ENCODE data around the gene PC. TPM values are rescaled to one million over a fixed set of nuclear protein-coding genes. Genes with fewer than 3 reads are reported as not detected.

PC gene
- total RNA-seq, 1 experiment from 2014 or later: 8.6 TPM

GRCh38 chr11:66866511-66866986, 91.6 kb downstream of the PC start:
- no peak for DNase-seq (ENCODE audit: low spot score)

- no peak for DNase-seq (ENCODE audit: low spot score)
Observed at GRCh38 chr11:66866007-66866406, 92.2 kb downstream of the PC start.

GRCh38 chr11:66864924-66865697, 93.1 kb downstream of the PC start:
- no peak for DNase-seq (ENCODE audit: low spot score)

GRCh38 chr11:66864172-66864901, 93.8 kb downstream of the PC start:
- DNase-seq (ENCODE audit: low spot score): no peak

- no peak for DNase-seq (ENCODE audit: low spot score)
Observed at GRCh38 chr11:66863428-66864125, 94.6 kb downstream of the PC start.

GRCh38 chr11:66862559-66863037, 95.6 kb downstream of the PC start:
- DNase-seq (ENCODE audit: low spot score): no peak

GRCh38 chr11:66861774-66862558, 96.2 kb downstream of the PC start:
- DNase-seq (ENCODE audit: low spot score): no peak

- DNase-seq (ENCODE audit: low spot score): no peak
Observed at GRCh38 chr11:66861038-66861773, 97.0 kb downstream of the PC start.

GRCh38 chr11:66860449-66860831, 97.7 kb downstream of the PC start:
- no peak for DNase-seq (ENCODE audit: low spot score)

GRCh38 chr11:66859686-66860448, 98.3 kb downstream of the PC start:
- DNase-seq (ENCODE audit: low spot score): no peak

GRCh38 chr11:66858939-66859685, 99.1 kb downstream of the PC start:
- DNase-seq (ENCODE audit: low spot score): no peak

- no peak for DNase-seq (ENCODE audit: low spot score)
Observed at GRCh38 chr11:66858186-66858938, 99.8 kb downstream of the PC start.

- no peak for DNase-seq (ENCODE audit: low spot score)
Observed at GRCh38 chr11:66857927-66858185, 100.3 kb downstream of the PC start.

- DNase-seq (ENCODE audit: low spot score): no peak
Observed at GRCh38 chr11:66857234-66857926, 100.8 kb downstream of the PC start.

GRCh38 chr11:66856496-66857233, 101.5 kb downstream of the PC start, which contains the start of gene LRFN4:
Gene LRFN4, plus strand, starts transcription at chr11:66857064. Its CDS starts 681 bp downstream, at chr11:66857745.
- no peak for DNase-seq (ENCODE audit: low spot score)

- peak; percentile 78 for DNase-seq (ENCODE audit: low spot score)
Observed at GRCh38 chr11:66855574-66856495, 102.3 kb downstream of the PC start.

Measured in A172 (cell line).